Measurements from ENCODE around the gene NUAK2.
"Not testable (repeated sequence)": the region's sequence is repeated elsewhere in the genome, so short reads cannot be mapped to it uniquely, and the experiment has no call there.

Gene NUAK2

DNA sequence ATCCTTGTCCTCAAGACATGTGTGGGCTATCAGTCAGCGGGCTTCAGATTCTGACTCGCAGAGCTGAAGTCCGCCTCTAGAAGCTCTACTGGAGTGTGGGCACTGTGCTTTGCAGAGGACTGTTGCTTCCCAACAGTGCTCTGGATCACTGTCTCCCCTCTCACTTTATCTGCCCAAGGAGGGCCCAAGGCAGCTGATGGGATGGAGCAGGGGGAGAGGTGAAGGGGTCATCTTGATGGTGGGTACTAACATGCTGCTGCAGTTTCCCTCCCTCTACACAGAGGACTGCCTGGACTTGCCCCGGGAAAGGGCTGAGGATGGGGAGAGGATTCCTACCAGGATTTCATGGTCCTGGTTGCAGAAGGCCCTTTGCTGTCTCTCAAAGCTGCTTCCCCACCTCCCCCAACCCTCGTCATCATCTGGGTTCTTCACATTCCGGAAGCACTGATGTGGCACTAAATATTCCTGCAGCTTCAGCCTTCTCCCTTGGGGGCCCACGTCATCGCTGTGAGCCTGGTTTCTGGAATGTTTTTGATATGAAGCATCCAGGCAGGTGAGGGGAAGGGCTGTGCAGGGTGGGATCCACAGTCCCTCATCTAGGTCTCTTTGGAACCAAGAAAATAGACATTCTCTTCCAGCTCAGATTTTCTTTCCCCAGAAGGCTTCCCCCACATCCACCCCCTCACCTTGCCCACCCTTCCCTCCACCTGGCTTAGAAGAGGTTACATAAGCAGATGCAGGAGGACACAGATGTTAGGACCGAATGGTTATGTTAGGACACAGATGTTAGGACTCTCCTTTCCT, 23.2 kb downstream of the NUAK2 start:
- peak; percentile 69 for ATAC-seq
- TF ChIP-seq, protein P1, sequence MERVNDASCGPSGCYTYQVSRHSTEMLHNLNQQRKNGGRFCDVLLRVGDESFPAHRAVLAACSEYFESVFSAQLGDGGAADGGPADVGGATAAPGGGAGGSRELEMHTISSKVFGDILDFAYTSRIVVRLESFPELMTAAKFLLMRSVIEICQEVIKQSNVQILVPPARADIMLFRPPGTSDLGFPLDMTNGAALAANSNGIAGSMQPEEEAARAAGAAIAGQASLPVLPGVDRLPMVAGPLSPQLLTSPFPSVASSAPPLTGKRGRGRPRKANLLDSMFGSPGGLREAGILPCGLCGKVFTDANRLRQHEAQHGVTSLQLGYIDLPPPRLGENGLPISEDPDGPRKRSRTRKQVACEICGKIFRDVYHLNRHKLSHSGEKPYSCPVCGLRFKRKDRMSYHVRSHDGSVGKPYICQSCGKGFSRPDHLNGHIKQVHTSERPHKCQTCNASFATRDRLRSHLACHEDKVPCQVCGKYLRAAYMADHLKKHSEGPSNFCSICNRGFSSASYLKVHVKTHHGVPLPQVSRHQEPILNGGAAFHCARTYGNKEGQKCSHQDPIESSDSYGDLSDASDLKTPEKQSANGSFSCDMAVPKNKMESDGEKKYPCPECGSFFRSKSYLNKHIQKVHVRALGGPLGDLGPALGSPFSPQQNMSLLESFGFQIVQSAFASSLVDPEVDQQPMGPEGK (CRISPR knock-in tag; IDR thresholded peaks at IDR 0.05; ENCODE audit: borderline replicate concordance) = 0 out of 2 replicates have a peak, but pooled peaks have one; percentile 23
- TF ChIP-seq ARNTL (CRISPR knock-in tag; IDR thresholded peaks at IDR 0.05; ENCODE audit: borderline replicate concordance, low read depth) (no peak), OSR1 (CRISPR knock-in tag; IDR thresholded peaks at IDR 0.05) (0 out of 2 replicates have a peak, but pooled peaks have one; percentile 57), TOX (CRISPR knock-in tag; IDR thresholded peaks at IDR 0.05; ENCODE audit: borderline replicate concordance) (peak; percentile 77; the same call in 1 of the 2 replicates)

DNA sequence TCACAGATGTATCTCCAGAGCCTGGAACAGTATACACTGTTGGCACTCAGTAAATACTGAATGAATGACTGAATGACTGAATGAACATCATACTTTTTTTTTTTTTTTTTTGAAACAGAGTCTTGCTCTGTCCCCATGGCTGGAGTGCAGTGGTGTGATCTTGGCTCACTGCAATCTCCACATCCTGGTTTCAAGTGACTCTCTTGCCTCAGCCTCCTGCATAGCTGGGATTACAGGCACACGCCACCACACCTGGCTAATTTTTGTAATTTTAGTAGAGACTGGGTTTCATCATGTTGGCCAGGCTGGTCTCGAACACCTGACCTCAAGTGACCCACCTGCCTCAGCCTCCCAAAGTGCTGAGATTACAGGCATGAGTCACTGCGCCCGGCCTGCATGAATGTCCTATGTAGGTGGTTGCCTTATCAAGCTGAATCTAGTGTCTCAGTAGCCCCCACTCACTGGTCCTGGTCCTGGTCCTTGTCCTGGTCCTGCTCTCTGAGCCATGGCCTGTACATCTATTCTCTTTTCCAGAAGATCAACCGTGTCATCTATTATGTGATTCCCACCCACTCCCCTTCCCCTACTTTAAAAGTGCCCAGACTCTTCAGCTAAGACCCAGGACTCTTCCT, 23.9 kb downstream of the NUAK2 start:
- not testable (repeated sequence) for ATAC-seq

DNA sequence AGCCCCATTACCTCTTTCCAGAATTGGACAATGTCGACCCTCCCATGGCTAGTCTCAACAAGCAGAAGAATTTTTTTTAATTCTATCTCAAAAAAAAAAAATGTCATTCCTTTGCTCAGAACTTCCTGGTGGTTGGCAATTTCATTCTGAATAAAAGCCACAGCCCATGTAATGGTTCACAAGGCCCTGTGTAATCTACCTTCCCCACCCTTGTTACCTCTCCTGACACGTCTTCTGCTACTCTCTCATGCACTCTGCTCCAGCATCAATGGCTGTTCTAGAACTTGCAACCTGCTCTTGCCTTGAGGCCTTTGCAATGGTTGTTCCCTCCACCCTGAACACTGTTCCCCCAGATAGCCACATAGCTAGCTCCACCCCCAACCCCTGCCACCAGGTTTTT, 25.4 kb downstream of the NUAK2 start:
- no peak for ATAC-seq
- TF ChIP-seq ZNF70 (CRISPR knock-in tag; IDR thresholded peaks at IDR 0.05) = no peak

DNA sequence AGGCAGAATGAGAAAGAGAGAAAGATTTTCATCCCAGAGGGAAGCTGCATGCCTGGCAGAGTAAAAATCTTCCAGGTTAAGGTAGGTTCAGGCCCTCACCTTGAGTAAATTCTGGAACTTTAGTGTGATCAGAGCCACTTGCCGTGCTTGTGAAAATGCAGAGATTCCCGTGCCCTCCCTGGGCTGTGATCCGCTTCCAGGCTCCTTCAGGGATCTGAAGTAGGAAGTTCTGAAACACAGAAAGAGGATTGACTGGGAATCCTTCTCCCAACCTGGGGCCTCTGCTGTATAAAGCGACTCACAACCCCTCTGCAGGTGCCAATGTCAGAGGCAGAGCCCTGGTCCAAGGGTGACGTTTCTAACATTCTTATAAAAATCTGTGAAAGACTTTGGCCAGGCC, 26.6 kb downstream of the NUAK2 start:
- peak; percentile 2 for ATAC-seq
- TF ChIP-seq, protein P2, sequence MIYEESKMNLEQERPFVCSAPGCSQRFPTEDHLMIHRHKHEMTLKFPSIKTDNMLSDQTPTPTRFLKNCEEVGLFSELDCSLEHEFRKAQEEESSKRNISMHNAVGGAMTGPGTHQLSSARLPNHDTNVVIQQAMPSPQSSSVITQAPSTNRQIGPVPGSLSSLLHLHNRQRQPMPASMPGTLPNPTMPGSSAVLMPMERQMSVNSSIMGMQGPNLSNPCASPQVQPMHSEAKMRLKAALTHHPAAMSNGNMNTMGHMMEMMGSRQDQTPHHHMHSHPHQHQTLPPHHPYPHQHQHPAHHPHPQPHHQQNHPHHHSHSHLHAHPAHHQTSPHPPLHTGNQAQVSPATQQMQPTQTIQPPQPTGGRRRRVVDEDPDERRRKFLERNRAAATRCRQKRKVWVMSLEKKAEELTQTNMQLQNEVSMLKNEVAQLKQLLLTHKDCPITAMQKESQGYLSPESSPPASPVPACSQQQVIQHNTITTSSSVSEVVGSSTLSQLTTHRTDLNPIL (CRISPR knock-in tag; IDR thresholded peaks at IDR 0.05; ENCODE audit: low read depth) = no peak
- TF ChIP-seq, protein P3, sequence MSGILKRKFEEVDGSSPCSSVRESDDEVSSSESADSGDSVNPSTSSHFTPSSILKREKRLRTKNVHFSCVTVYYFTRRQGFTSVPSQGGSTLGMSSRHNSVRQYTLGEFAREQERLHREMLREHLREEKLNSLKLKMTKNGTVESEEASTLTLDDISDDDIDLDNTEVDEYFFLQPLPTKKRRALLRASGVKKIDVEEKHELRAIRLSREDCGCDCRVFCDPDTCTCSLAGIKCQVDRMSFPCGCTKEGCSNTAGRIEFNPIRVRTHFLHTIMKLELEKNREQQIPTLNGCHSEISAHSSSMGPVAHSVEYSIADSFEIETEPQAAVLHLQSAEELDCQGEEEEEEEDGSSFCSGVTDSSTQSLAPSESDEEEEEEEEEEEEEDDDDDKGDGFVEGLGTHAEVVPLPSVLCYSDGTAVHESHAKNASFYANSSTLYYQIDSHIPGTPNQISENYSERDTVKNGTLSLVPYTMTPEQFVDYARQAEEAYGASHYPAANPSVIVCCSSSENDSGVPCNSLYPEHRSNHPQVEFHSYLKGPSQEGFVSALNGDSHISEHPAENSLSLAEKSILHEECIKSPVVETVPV (CRISPR knock-in tag; IDR thresholded peaks at IDR 0.05) = no peak
- no peak for TF ChIP-seq OSR1 (CRISPR knock-in tag; IDR thresholded peaks at IDR 0.05)
- no peak for TF ChIP-seq PPARA (CRISPR knock-in tag; IDR thresholded peaks at IDR 0.05; ENCODE audit: borderline replicate concordance)
- TF ChIP-seq GLIS3 (CRISPR knock-in tag; IDR thresholded peaks at IDR 0.05) = no peak
- TF ChIP-seq, protein P1 (CRISPR knock-in tag; IDR thresholded peaks at IDR 0.05; ENCODE audit: borderline replicate concordance) = no peak
- TF ChIP-seq RARB (CRISPR knock-in tag; IDR thresholded peaks at IDR 0.05) = no peak
- TF ChIP-seq ISL1 (CRISPR knock-in tag; IDR thresholded peaks at IDR 0.05) = no peak
- TF ChIP-seq BACH2 (CRISPR knock-in tag; IDR thresholded peaks at IDR 0.05; ENCODE audit: borderline replicate concordance) = no peak
- no peak for TF ChIP-seq ZFP3 (CRISPR knock-in tag; IDR thresholded peaks at IDR 0.05)

DNA sequence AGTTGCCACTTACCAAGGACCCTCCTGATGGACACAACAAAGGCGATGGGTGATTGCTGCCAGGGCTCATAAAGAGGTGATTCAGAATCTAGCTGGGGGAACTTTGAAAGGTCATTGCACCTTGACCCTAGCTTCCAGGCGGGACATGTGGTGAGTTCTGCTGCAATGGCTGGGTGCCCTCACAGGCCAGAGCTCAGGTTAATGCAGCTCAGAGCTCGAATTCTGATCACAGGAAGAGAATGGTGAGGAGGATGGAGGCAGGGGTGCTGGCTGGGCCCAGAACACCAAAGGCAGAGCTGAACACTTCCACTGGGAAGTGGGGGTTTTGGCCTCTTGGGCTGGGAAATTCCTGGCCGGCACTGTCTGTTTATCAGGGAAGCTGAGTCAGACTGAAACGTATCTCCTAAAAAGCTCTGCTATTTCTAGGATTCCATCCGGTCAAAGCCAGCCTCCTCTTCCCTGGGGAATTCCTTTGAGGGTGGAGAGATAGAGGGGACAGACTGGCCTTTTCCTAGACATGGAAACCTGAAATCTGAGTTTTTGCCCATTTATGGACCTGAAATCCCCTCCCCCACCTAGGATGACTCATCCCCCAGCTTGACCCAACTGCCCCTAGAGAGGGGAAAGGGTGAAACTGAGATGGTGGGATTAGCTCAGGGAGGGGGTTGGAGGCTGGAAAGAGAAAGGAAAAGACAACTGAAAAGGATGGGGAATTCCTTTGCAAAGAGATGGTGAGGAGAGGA, 27.2 kb downstream of the NUAK2 start:
- TF ChIP-seq OSR1 (CRISPR knock-in tag; IDR thresholded peaks at IDR 0.05) (peak; percentile 81; the same call in 1 of the 2 replicates), ZFP3 (CRISPR knock-in tag; IDR thresholded peaks at IDR 0.05) (0 out of 2 replicates have a peak, but pooled peaks have one; percentile 41), ZFP30 (CRISPR knock-in tag; IDR thresholded peaks at IDR 0.05) (no peak), ZC3H10 (CRISPR knock-in tag; IDR thresholded peaks at IDR 0.05) (peak; percentile 43; the same call in 1 of the 2 replicates)
- TF ChIP-seq, protein P4, sequence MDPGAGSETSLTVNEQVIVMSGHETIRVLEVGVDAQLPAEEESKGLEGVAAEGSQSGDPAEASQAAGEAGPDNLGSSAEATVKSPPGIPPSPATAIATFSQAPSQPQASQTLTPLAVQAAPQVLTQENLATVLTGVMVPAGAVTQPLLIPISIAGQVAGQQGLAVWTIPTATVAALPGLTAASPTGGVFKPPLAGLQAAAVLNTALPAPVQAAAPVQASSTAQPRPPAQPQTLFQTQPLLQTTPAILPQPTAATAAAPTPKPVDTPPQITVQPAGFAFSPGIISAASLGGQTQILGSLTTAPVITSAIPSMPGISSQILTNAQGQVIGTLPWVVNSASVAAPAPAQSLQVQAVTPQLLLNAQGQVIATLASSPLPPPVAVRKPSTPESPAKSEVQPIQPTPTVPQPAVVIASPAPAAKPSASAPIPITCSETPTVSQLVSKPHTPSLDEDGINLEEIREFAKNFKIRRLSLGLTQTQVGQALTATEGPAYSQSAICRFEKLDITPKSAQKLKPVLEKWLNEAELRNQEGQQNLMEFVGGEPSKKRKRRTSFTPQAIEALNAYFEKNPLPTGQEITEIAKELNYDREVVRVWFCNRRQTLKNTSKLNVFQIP (CRISPR knock-in tag; IDR thresholded peaks at IDR 0.05; ENCODE audit: borderline replicate concordance, low read depth) = peak; percentile 48; the same call in 1 of the 2 replicates
- ATAC-seq = peak; percentile 66

All from SK-N-SH treated with all-trans-retinoic acid at 6 μM for 48 hours (cell line).